Measurements from ENCODE around the gene DDX6.
"Not testable (repeated sequence)": the region's sequence is repeated elsewhere in the genome, so short reads cannot be mapped to it uniquely, and the experiment has no call there.

Gene DDX6, protein sequence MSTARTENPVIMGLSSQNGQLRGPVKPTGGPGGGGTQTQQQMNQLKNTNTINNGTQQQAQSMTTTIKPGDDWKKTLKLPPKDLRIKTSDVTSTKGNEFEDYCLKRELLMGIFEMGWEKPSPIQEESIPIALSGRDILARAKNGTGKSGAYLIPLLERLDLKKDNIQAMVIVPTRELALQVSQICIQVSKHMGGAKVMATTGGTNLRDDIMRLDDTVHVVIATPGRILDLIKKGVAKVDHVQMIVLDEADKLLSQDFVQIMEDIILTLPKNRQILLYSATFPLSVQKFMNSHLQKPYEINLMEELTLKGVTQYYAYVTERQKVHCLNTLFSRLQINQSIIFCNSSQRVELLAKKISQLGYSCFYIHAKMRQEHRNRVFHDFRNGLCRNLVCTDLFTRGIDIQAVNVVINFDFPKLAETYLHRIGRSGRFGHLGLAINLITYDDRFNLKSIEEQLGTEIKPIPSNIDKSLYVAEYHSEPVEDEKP

DNA sequence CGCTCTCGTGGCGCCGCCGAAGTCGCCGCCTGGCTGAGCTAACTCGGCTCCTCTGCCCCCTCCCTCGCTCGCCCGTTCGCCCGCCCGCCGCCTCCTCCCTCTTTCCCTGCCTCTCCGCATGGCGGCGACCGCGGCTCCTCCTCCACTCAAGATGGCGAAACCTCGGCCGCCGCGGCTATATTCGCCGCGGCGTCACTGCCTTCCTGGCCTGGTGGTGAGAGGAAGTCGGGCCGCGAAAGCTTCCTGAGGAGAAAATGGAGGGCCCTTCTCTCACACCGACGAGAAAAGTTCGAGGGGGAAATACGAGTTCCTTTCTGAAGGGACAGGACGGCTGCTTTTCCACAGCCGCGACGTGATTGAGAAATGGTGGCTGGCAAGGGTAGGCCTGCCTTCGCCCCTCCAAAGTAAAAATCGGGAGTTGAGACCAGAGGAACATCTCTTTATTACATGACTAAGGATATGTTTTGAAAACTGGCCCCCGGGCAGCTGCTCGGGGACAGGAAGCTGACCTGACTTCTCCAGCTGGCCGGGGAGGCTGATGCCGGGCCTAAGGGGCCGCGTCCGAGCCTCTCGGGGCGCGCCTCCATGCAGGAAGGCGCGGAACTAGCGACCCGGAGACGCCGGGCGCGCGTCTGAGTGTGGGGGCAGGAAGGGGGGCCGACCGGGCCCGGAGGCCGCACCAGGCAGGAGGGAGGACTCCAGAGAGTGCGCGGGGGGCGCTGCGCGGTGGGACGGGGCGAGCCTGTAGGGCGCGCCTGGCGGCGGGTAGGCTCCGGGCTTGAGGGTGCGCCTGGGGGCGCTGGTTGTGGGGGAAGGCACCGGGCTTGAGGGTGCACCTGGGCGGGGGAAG, at the start of gene DDX6:
DDX6 (minus strand) TSS at position 54 of the 850 bp plus-strand sequence. CDS start 4,913 bp downstream, outside the sequence.
- peak; percentile 92 for DNase-seq (ENCODE audit: low spot score)

DNA sequence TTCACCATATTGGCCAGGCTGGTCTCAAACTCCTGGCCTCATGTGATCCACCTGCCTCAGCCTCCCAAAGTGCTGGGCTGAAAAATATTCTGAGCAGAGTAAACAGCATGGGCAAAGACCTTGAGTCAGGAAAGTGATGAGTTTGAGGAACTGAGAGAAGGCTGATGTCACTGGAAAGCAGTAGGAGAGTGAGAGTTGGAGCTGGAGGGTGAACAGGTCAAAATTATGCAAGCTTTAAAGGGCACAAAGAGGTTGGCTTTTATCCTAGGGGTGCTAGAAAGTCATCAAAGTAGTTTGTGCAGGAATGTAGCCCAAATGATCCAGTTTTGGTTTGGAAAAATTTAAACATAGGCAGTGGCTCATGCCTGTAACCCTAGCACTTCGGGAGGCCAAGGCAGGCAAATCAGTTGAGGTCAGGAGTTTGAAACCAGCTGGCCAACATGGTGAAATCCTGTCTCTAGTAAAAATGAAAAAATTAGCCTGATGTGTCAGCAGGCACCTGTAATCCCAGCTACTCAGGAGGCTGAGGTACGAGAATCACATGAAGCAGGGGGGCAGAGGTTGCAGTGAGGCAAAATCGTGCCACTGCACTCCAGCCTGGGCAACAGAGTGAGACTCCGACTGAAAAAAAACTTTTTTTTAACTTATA, 48.1 kb upstream of the DDX6 start:
- no peak for DNase-seq (ENCODE audit: low spot score)

DNA sequence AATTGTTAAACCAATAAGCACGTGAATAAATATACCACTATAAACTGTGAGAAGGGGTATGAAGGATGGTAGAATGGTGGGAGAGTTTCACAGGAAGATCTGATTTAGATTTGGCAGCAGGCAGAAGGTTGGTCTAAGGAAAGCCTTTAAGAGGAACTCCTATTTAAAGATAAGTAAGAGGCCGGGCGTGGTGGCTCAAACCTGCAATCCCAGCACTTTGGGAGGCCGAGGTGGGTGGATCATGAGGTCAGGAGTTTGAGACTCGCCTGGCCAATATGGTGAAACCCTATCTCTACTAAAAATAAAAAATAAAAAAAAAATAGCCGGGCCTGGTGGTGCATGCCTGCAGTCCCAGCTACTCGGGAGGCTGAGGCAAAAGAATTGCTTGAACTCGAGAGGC, 46.9 kb upstream of the DDX6 start:
- no peak for DNase-seq (ENCODE audit: low spot score)

DNA sequence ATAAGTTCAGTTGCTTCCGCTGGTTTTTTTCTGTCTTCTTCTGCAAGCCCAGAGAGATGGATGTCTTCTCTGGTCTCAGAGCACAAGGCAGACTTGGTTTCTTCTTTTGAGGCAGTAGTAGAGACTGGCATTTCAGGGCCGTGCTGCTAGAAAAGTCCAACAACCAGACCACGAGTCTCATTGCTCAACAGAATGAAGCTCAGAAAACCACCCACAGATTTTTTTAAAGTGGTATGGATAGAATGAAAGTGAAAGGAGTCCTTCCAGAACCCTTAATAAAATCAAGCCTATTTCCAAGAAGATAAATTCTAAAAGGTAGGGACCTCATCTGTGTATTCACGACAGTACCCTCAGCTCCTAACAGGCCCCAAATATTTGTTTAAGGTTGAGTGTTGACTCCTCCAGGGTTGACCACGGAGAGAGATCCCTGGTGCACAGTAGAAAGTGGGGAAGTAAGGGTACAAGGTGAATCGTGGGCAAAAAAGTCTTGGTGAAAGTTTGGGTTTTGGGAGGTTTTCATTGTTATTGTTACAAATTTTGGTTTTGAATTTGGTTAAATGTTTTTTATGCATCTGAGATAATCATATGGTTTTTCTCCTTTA, 43.6 kb upstream of the DDX6 start:
- no peak for DNase-seq (ENCODE audit: low spot score)

DNA sequence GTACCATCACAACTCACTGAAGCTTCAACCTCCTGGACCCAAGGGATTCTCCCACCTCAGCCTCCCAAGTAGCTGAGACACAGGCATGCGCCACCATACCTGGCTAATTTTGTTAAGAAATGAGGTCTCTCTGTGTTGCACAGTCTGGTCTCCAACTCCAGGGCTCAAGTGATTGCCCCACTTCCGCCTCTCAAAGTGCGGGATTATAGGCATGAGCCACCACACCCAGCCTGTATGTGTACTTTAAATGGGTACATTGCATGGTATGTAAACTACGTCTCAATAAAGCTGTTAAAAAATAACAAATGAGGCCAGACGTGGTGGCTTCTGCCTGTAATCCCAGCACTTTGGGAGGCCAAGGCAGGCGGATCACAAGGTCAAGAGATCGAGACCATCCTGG, 36.2 kb upstream of the DDX6 start:
- DNase-seq (ENCODE audit: low spot score) = no peak

DNA sequence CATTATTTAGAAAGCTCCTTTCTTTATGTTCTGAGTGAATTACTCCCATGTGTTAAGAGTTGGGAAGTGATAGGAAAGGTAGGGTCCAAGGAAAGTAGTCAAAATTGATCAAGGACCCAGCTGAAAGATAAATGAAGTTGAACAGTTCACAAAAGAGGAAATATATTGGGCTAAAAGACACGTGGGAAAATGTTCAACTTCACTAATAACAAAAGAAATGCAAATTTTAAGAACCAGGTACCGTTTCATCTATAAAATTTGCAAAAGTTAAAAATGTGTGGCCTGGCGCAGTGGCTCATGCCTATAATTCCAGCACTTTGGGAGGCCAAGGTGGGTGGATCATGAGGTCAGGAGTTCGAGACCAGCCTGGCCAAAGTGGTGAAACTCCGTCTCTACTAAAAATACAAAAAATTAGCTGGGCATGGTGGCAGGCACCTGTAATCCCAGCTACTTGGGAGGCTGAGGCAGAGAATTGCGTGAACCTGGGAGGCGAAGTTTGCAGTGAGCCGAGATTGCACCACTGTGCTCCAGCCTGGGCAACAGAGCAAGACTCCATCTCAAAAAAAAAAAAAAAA, 32.1 kb upstream of the DDX6 start:
- not testable (repeated sequence) for DNase-seq (ENCODE audit: low spot score)

DNA sequence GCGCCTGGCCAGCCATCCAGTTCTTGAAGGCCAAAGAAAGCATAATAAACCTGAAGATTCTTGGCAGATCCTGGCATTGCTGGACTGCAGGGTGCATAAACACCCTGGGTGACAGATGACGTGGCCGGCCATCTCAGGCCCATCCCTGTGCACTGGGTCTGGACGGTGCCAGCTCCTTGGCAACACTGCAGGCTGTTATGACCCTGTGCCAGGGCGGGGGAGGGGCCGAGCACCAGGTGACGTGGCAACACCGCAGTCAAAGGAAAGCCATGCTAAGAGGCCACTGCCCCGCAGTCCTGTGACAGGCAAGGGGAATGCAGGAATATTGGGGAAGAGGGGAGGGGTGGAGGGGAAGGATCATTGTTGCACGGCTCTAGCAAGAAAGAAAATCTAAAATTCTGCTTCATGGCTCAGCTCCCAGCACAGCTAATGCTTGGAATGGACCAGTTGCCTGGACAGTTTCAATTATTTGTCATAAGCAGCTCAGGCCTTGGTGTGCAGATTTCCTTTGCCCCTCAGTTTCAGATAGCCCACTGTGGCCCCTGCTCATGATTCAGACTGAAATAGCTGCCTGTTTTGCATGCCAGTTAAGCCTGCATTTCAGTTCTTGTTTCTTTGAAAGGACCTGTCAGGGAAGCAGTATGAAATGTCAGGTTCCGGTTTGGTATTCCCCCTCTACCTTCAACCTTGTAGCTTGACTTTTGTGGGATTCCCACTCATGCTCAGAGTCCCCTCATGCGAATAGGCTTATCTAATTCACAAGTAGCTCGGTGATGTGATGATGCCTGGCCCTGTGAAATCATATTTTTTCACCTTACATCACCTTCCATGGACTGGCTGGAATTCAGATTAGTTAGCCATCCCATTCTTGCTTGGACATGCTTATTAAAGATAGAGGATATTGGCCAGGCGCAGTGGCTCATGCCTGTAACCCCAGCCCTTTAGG, 29.7 kb upstream of the DDX6 start:
- no peak for DNase-seq (ENCODE audit: low spot score)

DNA sequence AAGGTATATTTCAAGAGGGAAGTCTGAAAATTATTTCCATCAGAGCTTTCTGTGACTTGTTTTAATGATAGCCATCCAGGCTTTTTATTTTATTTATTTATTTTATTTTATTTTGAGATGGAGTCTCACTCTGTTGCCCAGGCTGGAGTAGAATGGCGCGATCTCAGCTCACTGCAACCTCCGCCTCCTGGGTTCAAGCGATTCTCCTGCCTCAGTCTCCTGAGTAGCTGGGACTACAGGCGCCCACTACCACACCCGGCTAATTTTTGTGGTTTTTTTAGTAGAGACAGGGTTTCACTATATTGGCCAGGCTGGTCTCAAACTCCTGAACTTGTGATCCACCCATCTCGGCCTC, 29.0 kb upstream of the DDX6 start:
- DNase-seq (ENCODE audit: low spot score) = not testable (repeated sequence)

DNA sequence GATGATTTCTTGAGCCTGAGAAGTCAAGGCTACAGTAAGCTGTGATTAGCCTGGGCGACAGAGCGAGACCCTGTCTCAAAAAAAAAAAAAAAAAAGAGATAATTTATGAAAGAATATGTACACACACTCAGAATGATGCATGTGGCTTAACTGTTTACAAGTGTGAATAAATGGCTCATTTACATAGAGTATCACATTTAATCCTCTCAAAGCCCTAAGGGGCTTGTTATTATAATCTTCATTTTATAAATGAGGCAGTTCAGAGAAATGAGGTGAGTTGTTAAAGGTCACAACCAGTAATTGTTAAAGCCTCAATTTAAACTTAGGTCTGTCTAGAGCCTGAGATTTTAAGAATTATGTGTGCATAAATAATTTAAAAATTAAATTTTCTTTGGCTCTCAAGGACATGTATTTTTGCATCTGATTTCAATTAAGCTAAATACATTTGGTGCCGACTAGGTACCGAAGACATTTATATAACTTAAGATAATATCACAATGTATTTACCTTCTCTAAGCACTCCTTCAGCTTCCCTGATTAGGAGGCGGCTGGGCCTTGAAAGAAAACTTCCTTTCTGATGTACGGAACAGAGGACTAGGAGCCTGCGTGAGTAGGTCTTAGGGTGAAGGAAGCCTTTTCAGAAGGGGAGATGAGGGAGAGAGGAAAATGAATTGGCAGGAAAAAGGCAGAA, 28.5 kb upstream of the DDX6 start:
- no peak for DNase-seq (ENCODE audit: low spot score)

DNA sequence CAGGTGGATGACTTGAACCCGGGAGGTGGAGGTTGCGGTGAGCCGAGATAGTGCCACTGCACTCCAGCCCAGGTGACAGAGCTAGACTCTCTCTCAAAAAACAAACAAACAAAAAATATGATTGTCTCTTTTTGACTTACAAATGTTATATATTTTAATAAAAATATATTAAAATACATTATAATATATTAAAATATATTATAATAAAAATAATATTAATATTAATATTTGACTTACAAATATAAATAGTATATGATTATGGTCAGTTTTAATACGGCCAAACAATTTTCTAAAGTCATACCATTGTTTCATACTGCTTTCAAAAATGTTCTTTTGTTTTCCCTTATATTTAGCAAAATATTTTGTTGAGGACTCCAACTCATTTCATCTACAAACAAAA, 27.2 kb upstream of the DDX6 start:
- no peak for DNase-seq (ENCODE audit: low spot score)

DNA sequence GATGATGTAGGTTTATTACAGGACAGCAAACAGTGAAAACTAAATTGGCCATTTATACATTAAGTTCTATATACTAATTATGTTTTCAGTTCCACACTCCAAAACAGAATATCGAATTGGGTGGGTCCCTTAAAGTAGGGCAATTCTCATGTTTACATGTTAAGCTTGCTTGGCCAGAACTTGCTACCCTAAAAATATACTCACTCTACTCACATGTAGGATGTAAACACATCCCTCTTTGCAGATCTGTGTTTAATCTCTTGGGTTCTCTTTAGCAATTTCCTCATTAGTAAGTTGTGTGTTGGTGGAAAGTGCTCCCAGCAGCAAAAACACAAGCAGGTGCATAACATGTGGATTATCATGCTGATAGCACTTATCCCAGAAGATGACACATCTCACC, 22.6 kb upstream of the DDX6 start:
- DNase-seq (ENCODE audit: low spot score) = no peak

DNA sequence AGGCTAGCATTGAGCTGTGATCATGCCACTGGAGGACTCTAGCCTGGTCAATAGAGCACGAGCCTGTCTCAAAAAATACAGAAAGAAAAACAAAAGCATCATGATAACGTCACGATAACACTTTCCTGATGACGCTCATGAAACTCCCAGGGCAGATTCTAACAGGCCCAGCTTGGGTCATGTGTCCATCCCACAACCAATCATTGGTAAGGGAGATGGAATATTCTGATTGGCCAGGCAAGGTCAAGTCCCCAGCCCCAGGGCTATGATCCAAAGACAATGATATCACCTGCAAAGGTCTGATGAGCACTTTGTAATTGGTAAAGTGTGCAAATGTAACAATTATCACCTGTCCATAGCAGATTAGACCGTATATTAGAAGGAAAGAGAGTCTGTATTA, 21.5 kb upstream of the DDX6 start:
- DNase-seq (ENCODE audit: low spot score) = no peak

DNA sequence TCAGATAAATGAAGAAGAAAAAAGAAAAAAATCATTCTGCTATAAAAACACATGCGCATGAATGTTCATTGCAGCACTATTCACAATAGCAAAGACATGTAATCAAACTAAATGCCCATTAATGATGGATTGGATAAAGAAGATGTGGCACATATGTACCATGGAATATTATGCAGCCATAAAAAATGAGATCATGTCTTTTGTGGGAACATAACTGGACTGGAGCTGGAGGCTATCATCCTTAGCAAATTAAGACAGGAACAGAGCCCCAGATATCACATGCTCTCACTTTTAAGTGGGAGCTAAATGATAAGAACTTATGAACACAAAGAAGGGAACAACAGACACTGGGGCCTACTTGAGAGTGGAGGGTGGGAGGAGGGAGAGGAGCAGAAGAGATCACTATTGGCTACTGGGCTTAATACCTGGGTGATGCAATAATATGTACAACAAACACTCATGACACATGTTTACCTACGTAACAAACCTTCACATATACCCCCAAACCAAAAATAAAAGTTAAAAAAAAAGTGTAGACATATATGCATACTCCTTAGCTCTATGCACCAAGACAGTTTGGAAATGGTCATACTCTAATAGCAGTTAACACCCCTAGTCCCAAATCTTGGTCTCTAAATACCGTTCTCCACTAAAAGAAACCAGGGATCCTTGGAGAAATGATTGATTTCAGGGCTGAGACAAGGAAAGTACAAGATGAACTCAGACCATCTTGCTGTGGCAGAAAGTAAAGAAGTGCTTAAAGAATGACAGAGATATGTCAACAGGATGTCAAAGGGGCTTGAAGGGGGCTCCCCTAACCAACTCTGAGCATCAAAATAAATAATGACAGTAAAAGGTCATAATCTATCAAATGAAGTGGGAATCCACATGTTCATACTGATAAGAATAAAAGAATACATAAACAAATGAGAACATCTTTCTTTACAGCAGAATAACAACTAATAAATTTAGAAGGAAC, 17.1 kb upstream of the DDX6 start:
- DNase-seq (ENCODE audit: low spot score) = no peak

DNA sequence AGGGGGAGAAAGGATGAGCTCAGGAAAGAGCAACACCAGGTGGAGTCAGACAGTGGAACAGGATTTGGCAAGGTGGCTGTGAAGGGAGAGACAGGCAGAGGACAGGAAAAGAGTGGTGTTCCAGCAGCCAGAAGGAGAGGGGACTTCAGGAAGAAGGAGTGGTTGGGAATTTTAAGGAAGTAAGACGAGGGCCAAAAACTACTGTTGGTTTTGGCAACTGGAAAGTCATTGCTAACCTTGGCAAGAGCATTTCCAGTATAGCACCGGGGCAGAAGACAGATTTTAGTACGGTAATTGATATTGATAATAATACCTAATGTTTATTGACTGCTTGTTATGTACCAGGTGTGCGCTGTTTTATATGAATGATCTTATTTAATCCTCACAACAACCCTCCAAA, 15.4 kb upstream of the DDX6 start:
- DNase-seq (ENCODE audit: low spot score) = no peak

DNA sequence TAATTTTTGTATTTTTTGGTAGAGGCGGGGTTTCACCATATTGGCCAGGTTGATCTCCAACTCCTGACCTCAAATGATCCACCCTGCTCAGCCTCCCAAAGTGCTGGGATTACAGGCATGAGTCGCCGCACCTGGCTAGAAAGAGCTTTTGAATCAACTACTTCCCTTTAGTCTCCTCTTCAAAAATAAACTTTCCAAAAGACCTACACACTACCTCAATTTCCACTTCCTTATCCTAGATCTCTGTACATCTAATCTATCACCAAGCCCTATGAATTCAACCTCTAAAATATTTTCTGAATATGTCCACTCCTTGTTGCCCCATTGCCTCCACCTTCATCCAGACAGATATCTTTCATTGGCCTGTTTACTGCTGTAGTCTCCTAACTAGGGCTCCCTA, 13.1 kb upstream of the DDX6 start:
- no peak for DNase-seq (ENCODE audit: low spot score)

DNA sequence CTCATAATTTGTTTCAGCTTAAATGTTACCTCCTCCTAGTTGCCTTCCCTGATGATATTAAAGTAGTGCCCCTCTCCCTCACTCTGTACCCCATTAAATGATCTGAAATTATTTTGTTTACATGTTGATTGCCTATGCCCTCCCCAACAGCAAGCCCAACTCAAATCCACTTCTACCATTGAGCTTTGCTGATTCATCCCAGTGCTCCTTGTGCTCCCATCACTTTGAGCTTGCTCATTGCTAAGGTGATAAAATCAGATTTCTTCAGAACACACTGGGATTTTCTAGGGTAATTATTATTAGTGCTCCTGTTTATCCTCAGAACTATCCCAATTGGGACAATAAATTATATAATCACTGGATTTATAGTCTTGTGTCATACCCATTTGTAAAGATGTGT, 8.4 kb upstream of the DDX6 start:
- DNase-seq (ENCODE audit: low spot score) = no peak

DNA sequence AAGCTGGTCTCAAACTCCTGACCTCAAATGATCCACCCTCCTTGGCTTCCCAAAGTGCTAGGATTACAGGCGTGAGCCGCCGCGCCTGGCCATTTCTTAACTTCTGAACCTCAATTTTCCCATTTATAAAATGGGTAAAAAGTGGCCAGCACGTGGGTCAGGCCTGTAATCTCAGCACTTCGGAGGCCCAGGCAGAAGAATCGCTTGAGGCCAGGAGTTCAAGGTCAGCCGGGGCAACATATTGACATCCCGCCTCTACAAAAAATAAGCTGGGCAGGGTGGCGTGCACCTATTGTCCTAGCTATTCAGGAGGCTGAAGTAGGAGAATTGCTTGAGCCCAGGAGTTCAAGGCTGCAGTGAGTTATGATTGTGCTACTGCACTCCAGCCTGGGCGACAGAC, 6.5 kb upstream of the DDX6 start:
- DNase-seq (ENCODE audit: low spot score) = no peak

DNA sequence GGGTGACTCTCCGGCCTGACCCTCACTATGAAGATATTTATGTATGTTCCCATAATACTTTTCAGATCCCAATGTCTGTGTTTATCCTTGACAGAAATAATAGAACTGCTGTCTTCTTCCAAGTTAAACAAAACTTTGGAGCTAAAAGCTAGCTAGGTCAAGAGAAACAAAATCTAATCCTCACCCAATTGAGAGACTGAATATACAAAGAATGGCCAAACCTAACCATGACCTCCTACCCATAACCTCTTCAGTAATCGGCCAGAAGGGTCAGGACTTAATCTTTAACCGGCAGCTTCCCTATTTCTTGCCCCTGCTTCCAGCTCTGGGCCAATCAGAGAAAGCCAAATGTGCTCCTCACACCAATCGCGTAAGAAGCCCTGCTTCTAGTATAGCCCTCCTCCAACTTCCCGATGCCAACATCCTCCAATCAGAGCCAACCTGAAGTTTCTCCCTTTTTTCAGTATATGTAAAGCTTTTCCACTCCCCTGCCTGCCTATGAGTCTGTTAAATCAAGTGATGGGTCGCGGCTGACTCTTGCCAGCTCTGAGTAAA, 1.7 kb upstream of the DDX6 start:
- DNase-seq (ENCODE audit: low spot score) = peak; percentile 91

All from AG08395 (cell line).